H9 (cell line): ENCODE data around the gene ZNF638. TPM values are rescaled to one million over a fixed set of nuclear protein-coding genes. Genes with fewer than 3 reads are reported as not detected.
A peak's percentile ranks its signal among the peaks of the same experiment; 100 is the strongest.

Source experiments
- DNase-seq: peaks from one replicate; pipeline ENCODE4 v3.0.0-alpha.2; 2017
- H2AFZ ChIP-seq: one replicate; pipeline ENCODE4 v1.6.1; 2013; ENCODE audit warnings: mild to moderate bottlenecking, low read length, control low read depth, moderate library complexity
- H2AK5ac ChIP-seq: 2 replicates; pipeline ENCODE4 v1.6.1; 2013; ENCODE audit warnings: low read length, control low read depth, mixed read lengths; ENCODE audit not compliant: insufficient read length
- H2BK120ac ChIP-seq: one replicate; pipeline ENCODE4 v1.6.1; 2013; ENCODE audit warnings: low read depth, mild to moderate bottlenecking, low read length, control low read depth, inconsistent platforms; ENCODE audit not compliant: poor library complexity, severe bottlenecking
- H2BK12ac ChIP-seq: 2 replicates; pipeline ENCODE4 v1.6.1; 2013; ENCODE audit warnings: low read length, control low read depth, mixed read lengths, low read depth; ENCODE audit not compliant: insufficient read length
- H2BK15ac ChIP-seq: 2 replicates; pipeline ENCODE4 v1.6.1; 2013; ENCODE audit warnings: low read depth, low read length, control low read depth
- H2BK20ac ChIP-seq: one replicate; pipeline ENCODE4 v1.6.1; 2013; ENCODE audit warnings: low read depth, mild to moderate bottlenecking, low read length, control low read depth, inconsistent platforms; ENCODE audit not compliant: poor library complexity, severe bottlenecking
- H2BK5ac ChIP-seq: 2 replicates; pipeline ENCODE4 v1.6.1; 2013; ENCODE audit warnings: low read length, control low read depth, mixed read lengths; ENCODE audit not compliant: insufficient read length
- H3K14ac ChIP-seq: 2 replicates; pipeline ENCODE4 v1.6.1; 2013; ENCODE audit warnings: low read length, control low read depth; ENCODE audit not compliant: insufficient read depth
- H3K18ac ChIP-seq: 2 replicates; pipeline ENCODE4 v1.6.1; 2013; ENCODE audit warnings: low read depth, mild to moderate bottlenecking, mixed read lengths, low read length, control low read depth; ENCODE audit not compliant: insufficient read length
- H3K23ac ChIP-seq: 2 replicates; pipeline ENCODE4 v1.6.1; 2013; ENCODE audit warnings: low read length, control low read depth, mixed read lengths, low read depth; ENCODE audit not compliant: insufficient read length
- H3K23me2 ChIP-seq: 2 replicates; pipeline ENCODE4 v1.6.1; 2013; ENCODE audit warnings: low read depth, mild to moderate bottlenecking, mixed read lengths, low read length, control low read depth; ENCODE audit not compliant: insufficient read length, poor library complexity, severe bottlenecking
- H3K27ac ChIP-seq: 2 replicates; pipeline ENCODE4 v1.5.1; 2013; ENCODE audit warnings: low read length, control low read depth, mixed read lengths, low read depth; ENCODE audit not compliant: insufficient read length
- H3K27me3 ChIP-seq: 2 replicates; pipeline ENCODE4 v1.6.1; 2013; ENCODE audit warnings: low read length, control low read depth, inconsistent platforms; ENCODE audit not compliant: insufficient read depth
- H3K4ac ChIP-seq: 2 replicates; pipeline ENCODE4 v1.6.1; 2013; ENCODE audit warnings: low read depth, mild to moderate bottlenecking, control low read depth, inconsistent platforms, low read length, moderate library complexity
- H3K4me1 ChIP-seq: 2 replicates; pipeline ENCODE4 v1.6.1; 2013; ENCODE audit warnings: low read length, control low read depth, inconsistent platforms; ENCODE audit not compliant: insufficient read depth
- H3K4me2 ChIP-seq: 2 replicates; pipeline ENCODE4 v1.6.1; 2013; ENCODE audit warnings: low read length, control low read depth, mixed read lengths; ENCODE audit not compliant: insufficient read length, insufficient read depth
- H3K56ac ChIP-seq: 2 replicates; pipeline ENCODE4 v1.6.1; 2013; ENCODE audit warnings: low read depth, mild to moderate bottlenecking, mixed read lengths, low read length, control low read depth; ENCODE audit not compliant: insufficient read length
- H3K79me1 ChIP-seq: 2 replicates; pipeline ENCODE4 v1.6.1; 2013; ENCODE audit warnings: low read depth, mild to moderate bottlenecking, moderate library complexity, low read length, control low read depth, inconsistent platforms; ENCODE audit not compliant: insufficient read depth, poor library complexity, severe bottlenecking
- H3K79me2 ChIP-seq: 2 replicates; pipeline ENCODE4 v1.6.1; 2013; ENCODE audit warnings: low read length, control low read depth, inconsistent platforms; ENCODE audit not compliant: insufficient read depth
- H3K9ac ChIP-seq: 2 replicates; pipeline ENCODE4 v1.6.1; 2013; ENCODE audit warnings: low read length, control low read depth, mixed read lengths; ENCODE audit not compliant: insufficient read length; ENCODE audit errors: extremely low read depth
- H3K9me3 ChIP-seq: one replicate; pipeline ENCODE4 v1.6.1; 2013; ENCODE audit warnings: low read depth, low read length, inconsistent platforms; ENCODE audit not compliant: control insufficient read depth
- H3T11ph ChIP-seq: one replicate; pipeline ENCODE4 v1.6.1; 2013; ENCODE audit warnings: mild to moderate bottlenecking, low read length, control low read depth, inconsistent platforms
- H4K20me1 ChIP-seq: one replicate; pipeline ENCODE4 v1.6.1; 2013; ENCODE audit not compliant: control insufficient read depth, insufficient read length, insufficient read depth
- H4K5ac ChIP-seq: 2 replicates; pipeline ENCODE4 v1.6.1; 2013; ENCODE audit warnings: low read depth, mild to moderate bottlenecking, mixed read lengths, low read length, control low read depth; ENCODE audit not compliant: insufficient read length
- H4K8ac ChIP-seq: replicated peaks from 2 replicates; pipeline ENCODE4 v1.6.1; 2013; ENCODE audit warnings: low read length, control low read depth, mixed read lengths, low read depth; ENCODE audit not compliant: insufficient read length
- H4K91ac ChIP-seq: 2 replicates; pipeline ENCODE4 v1.6.1; 2013; ENCODE audit warnings: low read depth, mild to moderate bottlenecking, moderate library complexity, mixed read lengths, low read length, control low read depth; ENCODE audit not compliant: insufficient read length
- H3K27ac Mint-ChIP-seq, 3 experiments: 2 replicates in 2 of 3; 3 replicates in 1 of 3; pipeline ENCODE4 v1.8.0; 2020 to 2021; ENCODE audit warnings: mixed read lengths in 3 of 3, mild to moderate bottlenecking in 1 of 3, moderate library complexity in 1 of 3
- H3K27me3 Mint-ChIP-seq: 2 replicates; pipeline ENCODE4 v1.8.0; 2021; ENCODE audit warnings: low read depth, mild to moderate bottlenecking, moderate library complexity, mixed read lengths
- H3K36me3 Mint-ChIP-seq, 3 experiments: 2 replicates in 2 of 3; 3 replicates in 1 of 3; pipeline ENCODE4 v1.8.0; 2020 to 2021; ENCODE audit warnings: low read depth in 3 of 3, mixed read lengths in 3 of 3; ENCODE audit not compliant: insufficient read depth in 1 of 3
- H3K4me1 Mint-ChIP-seq, 2 experiments: 2 replicates each; pipeline ENCODE4 v1.8.0; 2020; ENCODE audit warnings: mixed read lengths in 2 of 2
- H3K4me3 Mint-ChIP-seq, 2 experiments: 2 replicates in 1 of 2; 3 replicates in 1 of 2; pipeline ENCODE4 v1.8.0; 2020 to 2021; ENCODE audit warnings: mild to moderate bottlenecking in 2 of 2, mixed read lengths in 2 of 2, moderate library complexity in 1 of 2
- H3K9me3 Mint-ChIP-seq, 2 experiments: 2 replicates in 1 of 2; 3 replicates in 1 of 2; pipeline ENCODE4 v1.8.0; 2020; ENCODE audit warnings: mild to moderate bottlenecking in 2 of 2, mixed read lengths in 2 of 2, moderate library complexity in 1 of 2
- WGBS: extraction: QIAGEN DNeasy Blood & Tissue Kit; methylation state at CpG from one replicate; pipeline ENCODE4 v1.1.7; 2013; ENCODE audit warnings: missing lambda C conversion rate, low lambda C conversion rate, mixed read lengths; ENCODE audit not compliant: insufficient read length; ENCODE audit errors: extremely low coverage; 5-methylcytosine and 5-hydroxymethylcytosine counted together
- total RNA-seq: library from RNA; stranded (reverse); gene quantifications from 2 replicates; pipeline ENCODE4 v1.2.1, GENCODE V29; 2021
- TF ChIP-seq, protein P1 (sequence below): fragments of 200-600 bp; sonication (generic); conservative IDR thresholded peaks from 3 replicates; pipeline ENCODE4 v1.8.0; 2021; ENCODE audit warnings: antibody characterized with exemption, mild to moderate bottlenecking

ZNF638 gene
- total RNA-seq, 1 experiment from 2014 or later, result 146 TPM

DNA sequence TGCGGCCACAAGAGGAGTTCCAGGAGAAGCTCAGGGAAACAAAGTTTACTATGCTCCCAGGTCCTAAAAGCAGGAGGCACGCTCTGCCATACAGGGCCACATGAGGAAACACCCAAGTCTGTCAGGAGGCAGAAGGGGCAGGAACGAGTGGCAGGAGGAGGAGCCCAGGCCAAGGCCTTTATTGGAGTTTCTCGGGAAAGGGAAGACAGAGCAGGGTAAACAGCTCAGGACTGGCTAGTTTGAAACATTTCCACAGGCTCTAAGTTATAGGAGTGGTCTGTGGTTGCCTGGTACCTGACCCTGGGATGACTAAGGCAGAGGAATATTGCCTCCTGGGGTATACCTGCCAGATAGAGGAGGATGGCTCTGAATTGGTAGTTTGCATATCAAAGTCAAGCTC lies 3.7 kb upstream of the ZNF638 start:
- no peak overlapping the region for H3K14ac ChIP-seq
- no peaks in the 10 kb centered on the region for H3K79me1 ChIP-seq
- no peak overlapping the region for H4K5ac ChIP-seq
- H3K9me3 ChIP-seq, result no peaks in the 10 kb centered on the region
- no peak overlapping the region for H2BK5ac ChIP-seq
- H2BK12ac ChIP-seq, result no peak overlapping the region
- peak; percentile 47 for DNase-seq
- no peak overlapping the region for H3K56ac ChIP-seq
- H3K4ac ChIP-seq, result no peak overlapping the region
- H3K4me1 Mint-ChIP-seq, result peaks cover 5 to 14% of the 10 kb centered on the region in 2 experiments; a peak in 3 of 4 replicates
- peaks cover 3% of the 10 kb centered on the region for H3K23me2 ChIP-seq
- no peak overlapping the region for H3K18ac ChIP-seq
- peaks cover 2 to 9% (median 3%) of the 10 kb centered on the region in 3 experiments; a peak in 4 of 7 replicates for H3K36me3 Mint-ChIP-seq
- no peak overlapping the region for H3K27ac ChIP-seq
- no peaks in the 10 kb centered on the region for H3K9me3 Mint-ChIP-seq
- H3K4me2 ChIP-seq, result no peak overlapping the region
- peaks cover 10% of the 10 kb centered on the region; the same call in 1 of the 2 replicates for H3K79me2 ChIP-seq
- H2BK120ac ChIP-seq, result no peak overlapping the region
- no peak overlapping the region for H2BK15ac ChIP-seq
- no peak overlapping the region for H2BK20ac ChIP-seq
- no peak overlapping the region for H3K27ac Mint-ChIP-seq
- WGBS, result no CpG with 5 or more reads among the region's 4 CpGs
- H2AFZ ChIP-seq, result no peak overlapping the region
- no peak overlapping the region for H3K9ac ChIP-seq
- H4K91ac ChIP-seq, result no peak overlapping the region
- no peaks in the 10 kb centered on the region for H3K27me3 ChIP-seq
- no peak overlapping the region for H3K23ac ChIP-seq
- TF ChIP-seq, protein P1, sequence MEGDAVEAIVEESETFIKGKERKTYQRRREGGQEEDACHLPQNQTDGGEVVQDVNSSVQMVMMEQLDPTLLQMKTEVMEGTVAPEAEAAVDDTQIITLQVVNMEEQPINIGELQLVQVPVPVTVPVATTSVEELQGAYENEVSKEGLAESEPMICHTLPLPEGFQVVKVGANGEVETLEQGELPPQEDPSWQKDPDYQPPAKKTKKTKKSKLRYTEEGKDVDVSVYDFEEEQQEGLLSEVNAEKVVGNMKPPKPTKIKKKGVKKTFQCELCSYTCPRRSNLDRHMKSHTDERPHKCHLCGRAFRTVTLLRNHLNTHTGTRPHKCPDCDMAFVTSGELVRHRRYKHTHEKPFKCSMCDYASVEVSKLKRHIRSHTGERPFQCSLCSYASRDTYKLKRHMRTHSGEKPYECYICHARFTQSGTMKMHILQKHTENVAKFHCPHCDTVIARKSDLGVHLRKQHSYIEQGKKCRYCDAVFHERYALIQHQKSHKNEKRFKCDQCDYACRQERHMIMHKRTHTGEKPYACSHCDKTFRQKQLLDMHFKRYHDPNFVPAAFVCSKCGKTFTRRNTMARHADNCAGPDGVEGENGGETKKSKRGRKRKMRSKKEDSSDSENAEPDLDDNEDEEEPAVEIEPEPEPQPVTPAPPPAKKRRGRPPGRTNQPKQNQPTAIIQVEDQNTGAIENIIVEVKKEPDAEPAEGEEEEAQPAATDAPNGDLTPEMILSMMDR, result no peak
- H3K27me3 Mint-ChIP-seq, result no peaks in the 10 kb centered on the region
- no peaks in the 10 kb centered on the region; the same call in 1 of the 2 replicates for H3K4me1 ChIP-seq
- H2AK5ac ChIP-seq, result no peak overlapping the region
- no peak overlapping the region for H4K8ac ChIP-seq
- H4K20me1 ChIP-seq, result no peaks in the 10 kb centered on the region
- H3K4me3 Mint-ChIP-seq, result no peak overlapping the region
- H3T11ph ChIP-seq, result no peak overlapping the region
